Hematopoietic multipotent progenitor cell (in vitro differentiated cells): ENCODE results near the gene HSD11B2. TPM values are rescaled to one million over a fixed set of nuclear protein-coding genes. Genes with fewer than 3 reads are reported as not detected.
A peak's percentile ranks its signal among the peaks of the same experiment; 100 is the strongest.
"Not testable (repeated sequence)": the region's sequence is repeated elsewhere in the genome, so short reads cannot be mapped to it uniquely, and the experiment has no call there.

Experiments
- DNase-seq, 3 donors: peaks; one replicate each; pipeline ENCODE4 v3.0.0-alpha.2; 2011 to 2015; ENCODE audit warnings: low read depth in 2 of 3, low spot score in 2 of 3
- total RNA-seq: library from RNA; depleted of rRNA; stranded (reverse); fragments of >200 nt; gene quantifications from one replicate; pipeline ENCODE4 v1.2.3, GENCODE V29; 2012

The HSD11B2 gene
- total RNA-seq, 1 donor, result 0.27 TPM

- no peak for DNase-seq
These were observed 16.7 kb upstream of the HSD11B2 start for GRCh38 chr16:67413978-67414911.

DNA sequence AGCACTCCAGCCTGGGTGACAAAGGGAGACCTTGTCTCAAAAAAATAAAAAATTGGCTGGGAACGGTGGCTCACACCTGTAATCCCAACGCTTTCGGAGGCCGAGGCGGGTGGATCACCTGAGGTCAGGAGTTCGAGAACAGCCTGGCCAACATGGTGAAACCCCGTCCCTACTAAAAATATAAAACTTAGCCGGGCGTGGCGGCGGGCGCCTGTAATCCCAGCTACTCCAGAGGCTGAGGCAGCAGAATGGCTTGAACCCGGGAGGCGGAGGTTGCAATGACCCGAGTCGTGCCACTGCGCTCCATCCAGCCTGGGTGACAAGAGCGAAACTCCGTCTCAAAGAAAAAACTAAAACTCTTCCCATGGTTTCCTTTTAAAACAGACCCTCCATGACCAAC is 15.5 kb upstream of the HSD11B2 start:
- DNase-seq, result not testable (repeated sequence)

GRCh38 chr16:67415872-67416793 is 14.8 kb upstream of the HSD11B2 start, which contains the start of gene ZDHHC1:
Gene ZDHHC1 (minus strand): TSS chr16:67416477. CDS start chr16:67407775, 8,702 bp downstream.
- DNase-seq, result peak in 2 of 3 donors; percentile 55 to 62

DNA sequence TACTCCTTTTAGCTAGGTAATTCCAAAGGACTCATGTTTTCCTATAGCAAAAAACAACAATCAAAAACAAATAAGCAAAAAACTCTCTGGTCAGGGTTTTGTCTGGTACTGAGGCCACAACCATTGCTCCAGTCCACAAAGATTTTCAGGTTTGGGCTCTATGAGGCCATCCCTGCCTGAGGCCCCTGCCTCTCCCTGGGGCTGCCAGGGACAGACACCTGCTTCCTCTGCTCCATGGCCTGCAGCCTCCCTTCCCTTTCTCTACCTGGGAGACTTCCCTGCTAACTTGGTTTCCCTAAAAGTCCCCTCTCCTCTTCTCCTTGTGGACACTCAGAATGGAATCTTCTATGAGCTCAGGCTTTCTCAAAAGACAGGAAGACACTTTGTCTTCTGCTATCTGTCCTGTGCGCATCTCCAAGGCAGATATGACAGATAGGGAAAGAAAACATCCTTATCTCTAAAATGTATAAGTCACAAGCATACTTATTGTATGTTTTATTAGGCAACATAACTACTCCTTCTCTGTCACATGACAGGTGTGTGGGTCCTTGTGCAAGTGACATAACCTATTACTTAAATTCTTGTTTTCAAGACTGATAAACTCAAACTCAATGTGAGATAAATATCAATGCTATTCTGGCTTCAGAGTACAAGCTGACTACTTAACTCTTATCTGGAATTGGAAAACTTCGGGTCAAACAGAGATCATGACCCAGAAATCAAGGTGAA is 13.4 kb upstream of the HSD11B2 start:
- no peak for DNase-seq

- no peak for DNase-seq
These were observed 11.4 kb upstream of the HSD11B2 start for GRCh38 chr16:67419502-67419901.

- no peak for DNase-seq
These were observed 11.0 kb upstream of the HSD11B2 start for GRCh38 chr16:67419931-67420330.

- DNase-seq, result no peak
These were observed 9.9 kb upstream of the HSD11B2 start for GRCh38 chr16:67421030-67421429.

DNA sequence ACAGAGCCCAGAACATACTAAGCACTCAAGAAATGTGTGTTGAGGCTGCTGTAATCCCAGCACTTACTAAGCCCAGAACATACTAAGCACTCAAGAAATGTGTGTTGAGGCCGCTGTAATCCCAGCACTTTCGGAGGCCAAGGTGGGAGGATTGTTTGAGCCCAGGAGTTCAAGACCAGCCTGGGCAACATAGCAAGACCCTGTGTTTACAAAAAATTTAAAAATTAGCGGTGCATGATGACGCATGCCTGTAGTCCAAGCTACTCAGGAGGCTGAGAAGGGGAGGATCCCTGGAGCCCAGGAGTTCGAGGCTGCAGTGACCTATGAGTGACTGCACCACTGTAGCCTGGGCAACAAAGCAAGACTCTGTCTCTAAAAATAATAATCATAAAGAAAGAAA is 7.9 kb upstream of the HSD11B2 start:
- DNase-seq, result no peak

DNA sequence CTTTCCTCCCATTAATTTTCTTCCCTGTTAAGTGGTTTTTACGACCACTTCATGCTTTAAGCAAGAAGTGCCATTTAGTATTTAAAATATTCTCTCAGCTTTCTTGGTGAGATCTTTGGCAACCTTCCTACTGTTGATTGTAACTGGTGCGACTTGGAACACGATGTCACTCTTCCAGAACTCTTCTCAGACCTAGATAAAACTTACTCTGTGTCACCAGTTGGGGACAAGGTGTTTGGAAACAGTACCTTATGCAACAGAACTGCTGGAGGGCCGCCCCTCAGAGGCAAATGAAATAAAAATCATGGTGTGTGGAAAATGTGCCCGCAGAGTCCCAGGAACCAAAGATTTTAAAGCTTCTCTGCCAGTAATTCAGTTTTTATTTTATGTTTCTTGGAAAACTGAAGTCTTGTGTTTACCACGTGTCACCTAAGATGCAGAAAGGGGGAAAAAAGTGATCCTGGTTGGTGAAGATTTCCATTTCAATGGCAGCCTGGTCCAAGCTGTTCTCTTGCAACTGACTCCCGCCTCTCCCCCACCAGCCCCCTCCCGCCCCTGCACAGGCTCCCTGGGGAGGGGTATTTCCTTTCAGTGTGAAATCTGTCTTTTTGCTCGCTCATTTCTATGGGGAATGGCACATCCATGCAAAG is 7.2 kb upstream of the HSD11B2 start:
- no peak for DNase-seq

- DNase-seq, result no peak
These were observed 6.7 kb upstream of the HSD11B2 start for GRCh38 chr16:67424261-67424615.

GRCh38 chr16:67425061-67425460 is 5.9 kb upstream of the HSD11B2 start:
- no peak for DNase-seq

DNA sequence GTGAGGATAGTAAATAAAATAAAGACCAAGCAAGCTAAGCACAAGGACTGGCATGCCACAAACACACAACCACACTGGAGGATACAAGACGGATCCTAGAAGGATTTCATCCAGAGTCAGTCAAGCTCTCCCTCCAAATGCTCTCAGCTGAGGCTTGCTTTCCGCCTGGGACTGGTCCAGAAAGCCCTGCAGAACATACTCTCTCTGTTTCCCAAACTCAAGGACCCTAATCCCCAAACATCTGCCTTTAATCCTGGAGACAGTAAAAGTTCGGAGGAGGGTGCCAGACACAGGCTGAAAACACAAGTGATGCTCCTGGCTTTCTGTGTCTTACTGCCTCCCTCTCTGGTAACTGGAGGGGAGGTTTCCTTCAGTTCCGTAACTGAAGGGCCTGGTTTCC is 5.3 kb upstream of the HSD11B2 start:
- no peak for DNase-seq

DNA sequence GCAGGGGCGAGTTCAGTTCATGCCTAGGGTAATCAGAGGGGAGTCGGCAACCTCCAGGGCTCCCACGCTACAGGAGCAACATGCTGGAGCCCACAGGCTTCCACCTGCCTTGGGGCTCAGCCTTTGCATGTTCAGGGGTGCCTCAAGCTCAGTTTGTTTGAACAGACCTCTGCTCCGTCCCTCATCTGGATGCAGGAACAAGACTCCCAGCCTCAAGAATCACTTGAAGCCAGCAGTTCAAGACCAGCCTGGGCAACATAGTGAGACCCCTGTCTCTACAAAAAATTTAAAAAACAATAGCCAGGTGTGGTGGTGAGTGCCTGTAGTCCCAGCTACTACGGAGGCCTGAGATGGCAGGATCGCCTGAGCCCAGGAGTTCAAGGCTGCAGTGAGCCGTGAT is 4.9 kb upstream of the HSD11B2 start:
- no peak for DNase-seq

DNA sequence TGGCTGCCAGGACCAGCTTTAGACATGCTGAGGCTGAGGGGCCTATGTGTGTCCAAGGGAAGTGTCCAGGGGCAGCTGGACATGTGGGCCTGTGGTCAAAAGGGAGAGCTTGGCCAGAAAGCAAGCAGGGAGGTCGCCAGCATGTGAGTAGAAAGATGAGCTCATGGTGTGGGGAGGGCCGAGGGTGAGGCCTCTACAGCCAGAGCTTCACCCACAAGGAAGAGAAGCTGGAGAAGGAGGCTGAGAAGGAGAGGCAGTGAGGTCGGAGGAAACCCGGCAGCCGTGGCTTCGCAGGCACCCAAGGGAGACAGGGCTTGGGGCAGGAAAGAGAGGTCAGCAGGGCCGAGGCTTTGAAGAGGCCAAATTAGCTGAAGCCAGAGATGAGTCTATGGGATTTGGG is 4.0 kb upstream of the HSD11B2 start:
- DNase-seq, result no peak

- DNase-seq, result peak in 2 of 3 donors; percentile 65 to 73
These were observed 2.7 kb upstream of the HSD11B2 start for GRCh38 chr16:67428146-67428731.

DNA sequence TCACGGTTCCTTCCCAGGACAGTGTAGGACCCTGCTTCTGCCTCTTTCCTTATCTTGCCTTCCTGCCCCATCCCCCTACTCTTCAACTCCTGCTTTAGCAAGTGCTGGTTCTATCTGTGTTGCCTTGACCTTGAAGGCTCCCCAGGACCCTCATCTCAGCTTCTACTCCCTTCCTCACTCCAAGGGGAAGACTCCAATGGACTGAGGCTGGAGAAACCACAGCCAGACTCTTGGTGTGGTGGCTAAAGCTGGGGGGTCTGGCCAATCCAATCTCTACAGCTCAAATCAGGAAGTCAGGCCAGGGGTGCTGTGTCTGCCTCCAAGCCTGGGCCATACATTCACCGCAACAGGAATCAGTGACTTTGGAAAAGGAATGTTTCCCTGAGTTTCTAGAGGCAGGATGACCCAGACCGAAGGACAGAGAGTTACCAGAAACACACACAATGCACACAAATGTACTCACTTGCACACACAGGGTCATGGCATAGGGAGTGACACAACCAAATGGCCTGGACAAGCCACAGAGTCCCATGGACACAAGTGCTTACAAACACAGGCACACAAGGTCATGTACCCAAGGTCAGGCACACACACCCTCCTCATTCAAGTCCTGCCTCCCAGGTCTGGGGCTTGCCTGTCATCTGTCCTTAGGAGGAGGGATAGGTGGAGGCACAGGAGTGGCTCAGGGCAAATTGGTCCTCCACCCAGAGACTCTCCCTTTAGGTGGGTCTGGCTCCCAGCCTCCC is 1.7 kb upstream of the HSD11B2 start:
- DNase-seq, result no peak

GRCh38 chr16:67429799-67430503 is 970 bp upstream of the HSD11B2 start:
- DNase-seq, result no peak

DNA sequence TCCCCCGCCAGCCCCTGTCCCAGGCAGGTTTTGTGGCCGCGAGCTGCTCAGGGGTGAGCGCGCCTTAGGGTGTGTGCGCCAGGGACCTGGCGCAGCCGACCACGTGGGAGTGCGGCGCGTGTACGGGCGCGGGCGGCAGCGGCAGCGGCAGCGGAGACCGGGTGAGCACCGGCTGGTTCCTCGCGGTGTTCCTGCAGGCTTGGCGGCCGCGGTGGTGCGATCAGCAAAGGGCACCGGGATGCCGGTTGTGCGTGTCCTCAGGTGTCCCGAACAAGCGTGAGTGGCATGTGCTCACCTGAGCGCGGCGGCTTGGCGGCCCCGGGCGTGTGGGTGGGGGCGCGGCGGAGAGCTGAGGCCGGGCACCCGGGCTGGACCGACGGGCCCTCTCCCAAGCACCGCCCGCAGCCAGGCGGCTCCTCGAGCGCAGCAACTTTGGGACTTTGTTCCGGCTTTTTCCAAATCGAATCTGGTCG is 381 bp upstream of the HSD11B2 start:
- DNase-seq, result peak in 1 of 3 donors; percentile 14
